ENCODE measurements around the gene CLCN1. TPM values are rescaled to one million over a fixed set of nuclear protein-coding genes. Genes with fewer than 3 reads are reported as not detected.

The CLCN1 gene
- total and polyA plus RNA-seq, 2 of the 8 experiments (the other 6 are each of a cell fraction or from before 2014, with no cell fraction given) = 0.36 to 0.41 TPM

DNA sequence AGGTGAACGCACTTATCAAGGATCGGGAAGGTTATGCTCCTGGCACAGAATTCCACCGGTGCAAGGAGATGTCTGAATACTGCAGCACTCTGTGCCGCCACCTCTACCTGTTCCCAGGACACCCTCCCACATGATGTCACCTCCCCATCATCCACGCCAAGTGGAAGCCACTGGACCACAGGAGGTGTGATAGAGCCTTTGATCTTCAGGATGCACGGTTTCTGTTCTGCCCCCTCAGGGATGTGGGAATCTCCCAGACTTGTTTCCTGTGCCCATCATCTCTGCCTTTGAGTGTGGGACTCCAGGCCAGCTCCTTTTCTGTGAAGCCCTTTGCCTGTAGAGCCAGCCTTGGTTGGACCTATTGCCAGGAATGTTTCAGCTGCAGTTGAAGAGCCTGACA, 11.0 kb upstream of the CLCN1 start (continued):
- TF ChIP-seq CBX8 (IDR thresholded peaks at IDR 0.05; ENCODE audit: borderline replicate concordance, low read depth, low read length) = no peak
- TF ChIP-seq PHF8 (conservative IDR thresholded peaks at IDR 0.05; ENCODE audit: low read depth, low read length) = no peak
- TF ChIP-seq TAF7 (optimal IDR thresholded peaks at IDR 0.05; ENCODE audit: borderline replicate concordance, low read depth, low read length) = no peak
- no peak for TF ChIP-seq SAP30 (IDR thresholded peaks at IDR 0.05; ENCODE audit: insufficient read depth, insufficient replicate concordance, low read length)
- TF ChIP-seq, protein P1, sequence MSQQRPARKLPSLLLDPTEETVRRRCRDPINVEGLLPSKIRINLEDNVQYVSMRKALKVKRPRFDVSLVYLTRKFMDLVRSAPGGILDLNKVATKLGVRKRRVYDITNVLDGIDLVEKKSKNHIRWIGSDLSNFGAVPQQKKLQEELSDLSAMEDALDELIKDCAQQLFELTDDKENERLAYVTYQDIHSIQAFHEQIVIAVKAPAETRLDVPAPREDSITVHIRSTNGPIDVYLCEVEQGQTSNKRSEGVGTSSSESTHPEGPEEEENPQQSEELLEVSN (IDR thresholded peaks at IDR 0.05) = no peak
- no peak for TF ChIP-seq KDM1A (IDR thresholded peaks at IDR 0.05; ENCODE audit: borderline replicate concordance, low read length)
- TF ChIP-seq SIX5 (IDR thresholded peaks at IDR 0.05; ENCODE audit: low read depth, low read length) = no peak
- TF ChIP-seq, protein P2, sequence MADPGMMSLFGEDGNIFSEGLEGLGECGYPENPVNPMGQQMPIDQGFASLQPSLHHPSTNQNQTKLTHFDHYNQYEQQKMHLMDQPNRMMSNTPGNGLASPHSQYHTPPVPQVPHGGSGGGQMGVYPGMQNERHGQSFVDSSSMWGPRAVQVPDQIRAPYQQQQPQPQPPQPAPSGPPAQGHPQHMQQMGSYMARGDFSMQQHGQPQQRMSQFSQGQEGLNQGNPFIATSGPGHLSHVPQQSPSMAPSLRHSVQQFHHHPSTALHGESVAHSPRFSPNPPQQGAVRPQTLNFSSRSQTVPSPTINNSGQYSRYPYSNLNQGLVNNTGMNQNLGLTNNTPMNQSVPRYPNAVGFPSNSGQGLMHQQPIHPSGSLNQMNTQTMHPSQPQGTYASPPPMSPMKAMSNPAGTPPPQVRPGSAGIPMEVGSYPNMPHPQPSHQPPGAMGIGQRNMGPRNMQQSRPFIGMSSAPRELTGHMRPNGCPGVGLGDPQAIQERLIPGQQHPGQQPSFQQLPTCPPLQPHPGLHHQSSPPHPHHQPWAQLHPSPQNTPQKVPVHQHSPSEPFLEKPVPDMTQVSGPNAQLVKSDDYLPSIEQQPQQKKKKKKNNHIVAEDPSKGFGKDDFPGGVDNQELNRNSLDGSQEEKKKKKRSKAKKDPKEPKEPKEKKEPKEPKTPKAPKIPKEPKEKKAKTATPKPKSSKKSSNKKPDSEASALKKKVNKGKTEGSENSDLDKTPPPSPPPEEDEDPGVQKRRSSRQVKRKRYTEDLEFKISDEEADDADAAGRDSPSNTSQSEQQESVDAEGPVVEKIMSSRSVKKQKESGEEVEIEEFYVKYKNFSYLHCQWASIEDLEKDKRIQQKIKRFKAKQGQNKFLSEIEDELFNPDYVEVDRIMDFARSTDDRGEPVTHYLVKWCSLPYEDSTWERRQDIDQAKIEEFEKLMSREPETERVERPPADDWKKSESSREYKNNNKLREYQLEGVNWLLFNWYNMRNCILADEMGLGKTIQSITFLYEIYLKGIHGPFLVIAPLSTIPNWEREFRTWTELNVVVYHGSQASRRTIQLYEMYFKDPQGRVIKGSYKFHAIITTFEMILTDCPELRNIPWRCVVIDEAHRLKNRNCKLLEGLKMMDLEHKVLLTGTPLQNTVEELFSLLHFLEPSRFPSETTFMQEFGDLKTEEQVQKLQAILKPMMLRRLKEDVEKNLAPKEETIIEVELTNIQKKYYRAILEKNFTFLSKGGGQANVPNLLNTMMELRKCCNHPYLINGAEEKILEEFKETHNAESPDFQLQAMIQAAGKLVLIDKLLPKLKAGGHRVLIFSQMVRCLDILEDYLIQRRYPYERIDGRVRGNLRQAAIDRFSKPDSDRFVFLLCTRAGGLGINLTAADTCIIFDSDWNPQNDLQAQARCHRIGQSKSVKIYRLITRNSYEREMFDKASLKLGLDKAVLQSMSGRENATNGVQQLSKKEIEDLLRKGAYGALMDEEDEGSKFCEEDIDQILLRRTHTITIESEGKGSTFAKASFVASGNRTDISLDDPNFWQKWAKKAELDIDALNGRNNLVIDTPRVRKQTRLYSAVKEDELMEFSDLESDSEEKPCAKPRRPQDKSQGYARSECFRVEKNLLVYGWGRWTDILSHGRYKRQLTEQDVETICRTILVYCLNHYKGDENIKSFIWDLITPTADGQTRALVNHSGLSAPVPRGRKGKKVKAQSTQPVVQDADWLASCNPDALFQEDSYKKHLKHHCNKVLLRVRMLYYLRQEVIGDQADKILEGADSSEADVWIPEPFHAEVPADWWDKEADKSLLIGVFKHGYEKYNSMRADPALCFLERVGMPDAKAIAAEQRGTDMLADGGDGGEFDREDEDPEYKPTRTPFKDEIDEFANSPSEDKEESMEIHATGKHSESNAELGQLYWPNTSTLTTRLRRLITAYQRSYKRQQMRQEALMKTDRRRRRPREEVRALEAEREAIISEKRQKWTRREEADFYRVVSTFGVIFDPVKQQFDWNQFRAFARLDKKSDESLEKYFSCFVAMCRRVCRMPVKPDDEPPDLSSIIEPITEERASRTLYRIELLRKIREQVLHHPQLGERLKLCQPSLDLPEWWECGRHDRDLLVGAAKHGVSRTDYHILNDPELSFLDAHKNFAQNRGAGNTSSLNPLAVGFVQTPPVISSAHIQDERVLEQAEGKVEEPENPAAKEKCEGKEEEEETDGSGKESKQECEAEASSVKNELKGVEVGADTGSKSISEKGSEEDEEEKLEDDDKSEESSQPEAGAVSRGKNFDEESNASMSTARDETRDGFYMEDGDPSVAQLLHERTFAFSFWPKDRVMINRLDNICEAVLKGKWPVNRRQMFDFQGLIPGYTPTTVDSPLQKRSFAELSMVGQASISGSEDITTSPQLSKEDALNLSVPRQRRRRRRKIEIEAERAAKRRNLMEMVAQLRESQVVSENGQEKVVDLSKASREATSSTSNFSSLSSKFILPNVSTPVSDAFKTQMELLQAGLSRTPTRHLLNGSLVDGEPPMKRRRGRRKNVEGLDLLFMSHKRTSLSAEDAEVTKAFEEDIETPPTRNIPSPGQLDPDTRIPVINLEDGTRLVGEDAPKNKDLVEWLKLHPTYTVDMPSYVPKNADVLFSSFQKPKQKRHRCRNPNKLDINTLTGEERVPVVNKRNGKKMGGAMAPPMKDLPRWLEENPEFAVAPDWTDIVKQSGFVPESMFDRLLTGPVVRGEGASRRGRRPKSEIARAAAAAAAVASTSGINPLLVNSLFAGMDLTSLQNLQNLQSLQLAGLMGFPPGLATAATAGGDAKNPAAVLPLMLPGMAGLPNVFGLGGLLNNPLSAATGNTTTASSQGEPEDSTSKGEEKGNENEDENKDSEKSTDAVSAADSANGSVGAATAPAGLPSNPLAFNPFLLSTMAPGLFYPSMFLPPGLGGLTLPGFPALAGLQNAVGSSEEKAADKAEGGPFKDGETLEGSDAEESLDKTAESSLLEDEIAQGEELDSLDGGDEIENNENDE (IDR thresholded peaks at IDR 0.05; ENCODE audit: insufficient replicate concordance, low read length) = no peak
